Measurements from ENCODE around the gene MANSC4.

The MANSC4 gene

DNA sequence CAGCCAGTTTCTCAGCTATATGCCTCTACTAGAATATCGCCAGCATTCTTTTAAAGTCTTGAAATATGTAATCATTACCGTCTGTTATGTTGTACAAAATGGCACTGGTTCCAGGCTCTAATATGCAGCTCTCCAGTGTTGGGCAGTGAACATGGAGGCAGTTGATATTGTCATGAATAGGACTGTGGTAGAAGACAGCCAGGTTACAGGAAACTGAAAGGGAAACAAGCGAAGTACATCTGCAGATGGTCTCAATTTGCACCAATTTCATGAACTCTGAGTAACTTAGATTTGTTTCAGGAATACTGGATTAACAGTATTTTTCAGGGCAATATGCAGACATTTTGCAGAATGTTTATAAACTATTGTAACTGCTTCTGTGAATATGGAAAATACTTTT, 13.4 kb downstream of the MANSC4 start:
- H3K36me3 ChIP-seq (ENCODE audit: insufficient read depth): no peaks in the 10 kb centered on the region
- no peak overlapping the region for H3K4me3 ChIP-seq (IDR thresholded peaks at IDR 0.05; ENCODE audit: insufficient read depth, low read depth, low read length)
- H4K20me1 ChIP-seq (ENCODE audit: insufficient read depth): 0 out of 2 replicates have a peak, but pooled peaks cover 3% of the 10 kb centered on the region
- H3K9ac ChIP-seq: no peak overlapping the region
- H3K4me1 ChIP-seq (ENCODE audit: low read depth, poor library complexity, severe bottlenecking): peaks cover 29% of the 10 kb centered on the region
- H3K79me2 ChIP-seq (ENCODE audit: insufficient read depth, low read depth): no peaks in the 10 kb centered on the region
- no peak for TF ChIP-seq CTCF (conservative IDR thresholded peaks at IDR 0.05; ENCODE audit: low read depth, low read length)
- H3K4me2 ChIP-seq: no peak overlapping the region
- no peak overlapping the region for H3K27ac ChIP-seq
- H2AFZ ChIP-seq (ENCODE audit: low read depth): no peak overlapping the region
- H3K27me3 ChIP-seq (ENCODE audit: insufficient read depth, low read depth): no peaks in the 10 kb centered on the region

DNA sequence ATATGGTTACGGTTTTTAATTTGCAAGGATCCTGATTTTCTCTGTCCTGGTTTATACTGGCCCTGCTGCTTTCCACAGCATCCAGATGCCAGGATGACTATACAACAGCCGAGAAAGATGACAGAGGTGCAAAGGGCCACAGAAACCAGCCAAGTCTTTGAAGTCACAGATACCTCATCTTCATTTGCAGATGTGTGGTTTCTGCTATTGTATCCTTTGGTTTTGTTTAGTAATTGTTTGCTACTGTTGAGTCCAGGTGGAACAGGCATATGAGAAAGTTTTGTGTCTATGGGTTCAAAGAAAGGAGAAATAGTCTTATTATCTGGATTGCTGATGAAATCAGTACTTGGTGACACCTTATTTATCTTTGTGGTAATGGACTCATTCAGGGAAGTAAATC, 17.3 kb downstream of the MANSC4 start:
- H3K27me3 ChIP-seq (ENCODE audit: insufficient read depth, low read depth): no peaks in the 10 kb centered on the region
- H3K79me2 ChIP-seq (ENCODE audit: insufficient read depth, low read depth): no peaks in the 10 kb centered on the region
- no peak overlapping the region for H3K9ac ChIP-seq
- H3K4me2 ChIP-seq: peak overlapping the region; percentile 75
- no peak for TF ChIP-seq CTCF (conservative IDR thresholded peaks at IDR 0.05; ENCODE audit: low read depth, low read length)
- no peaks in the 10 kb centered on the region for H3K36me3 ChIP-seq (ENCODE audit: insufficient read depth)
- no peak overlapping the region for H3K4me3 ChIP-seq (IDR thresholded peaks at IDR 0.05; ENCODE audit: insufficient read depth, low read depth, low read length)
- H4K20me1 ChIP-seq (ENCODE audit: insufficient read depth): 0 out of 2 replicates have a peak, but pooled peaks cover 3% of the 10 kb centered on the region
- H2AFZ ChIP-seq (ENCODE audit: low read depth): no peak overlapping the region
- H3K4me1 ChIP-seq (ENCODE audit: low read depth, poor library complexity, severe bottlenecking): peaks cover 34% of the 10 kb centered on the region
- peak overlapping the region; percentile 12; the same call in 1 of the 2 replicates for H3K27ac ChIP-seq

- Histone ChIP-seq H3K27me3 (ENCODE audit: insufficient read depth, low read depth) (no peaks in the 10 kb centered on the region), H3K4me3 (IDR thresholded peaks at IDR 0.05; ENCODE audit: insufficient read depth, low read depth, low read length) (no peak overlapping the region), H3K79me2 (ENCODE audit: insufficient read depth, low read depth) (no peaks in the 10 kb centered on the region), H4K20me1 (ENCODE audit: insufficient read depth) (no peaks in the 10 kb centered on the region), H3K36me3 (ENCODE audit: insufficient read depth) (no peaks in the 10 kb centered on the region), H3K9ac (no peak overlapping the region), H3K4me1 (ENCODE audit: low read depth, poor library complexity, severe bottlenecking) (peaks cover 7% of the 10 kb centered on the region), H2AFZ (ENCODE audit: low read depth) (no peak overlapping the region), H3K4me2 (no peak overlapping the region), H3K27ac (no peak overlapping the region)
- no peak for TF ChIP-seq CTCF (conservative IDR thresholded peaks at IDR 0.05; ENCODE audit: low read depth, low read length)
These were observed 23.3 kb downstream of the MANSC4 start for GRCh38 chr12:27756670-27757195.

DNA sequence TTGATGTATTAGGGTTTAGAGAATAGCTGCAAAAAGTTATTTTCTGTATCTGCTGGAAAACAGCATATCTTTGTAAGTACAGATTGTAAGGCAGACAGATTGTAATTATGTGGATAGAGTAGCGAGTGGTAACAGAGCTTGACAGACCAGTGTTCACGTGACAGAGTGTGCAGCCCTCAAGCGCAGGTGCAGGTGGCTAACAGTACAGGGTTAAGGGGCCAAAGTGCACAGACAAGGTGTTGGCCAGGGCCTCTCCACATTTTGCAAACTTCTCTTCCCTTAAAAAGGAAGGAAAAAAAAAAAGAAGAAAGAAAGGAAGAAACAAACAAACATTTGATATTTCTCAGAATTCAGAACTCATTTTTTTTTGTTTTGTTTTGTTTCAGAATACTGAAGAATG, 25.2 kb downstream of the MANSC4 start:
- H3K4me3 ChIP-seq (IDR thresholded peaks at IDR 0.05; ENCODE audit: insufficient read depth, low read depth, low read length): no peak overlapping the region
- no peaks in the 10 kb centered on the region for H4K20me1 ChIP-seq (ENCODE audit: insufficient read depth)
- no peak overlapping the region for H3K27ac ChIP-seq
- no peak for TF ChIP-seq CTCF (conservative IDR thresholded peaks at IDR 0.05; ENCODE audit: low read depth, low read length)
- no peak overlapping the region for H3K4me2 ChIP-seq
- no peaks in the 10 kb centered on the region for H3K36me3 ChIP-seq (ENCODE audit: insufficient read depth)
- no peak overlapping the region for H3K9ac ChIP-seq
- no peaks in the 10 kb centered on the region for H3K27me3 ChIP-seq (ENCODE audit: insufficient read depth, low read depth)
- H3K4me1 ChIP-seq (ENCODE audit: low read depth, poor library complexity, severe bottlenecking): no peaks in the 10 kb centered on the region
- no peaks in the 10 kb centered on the region for H3K79me2 ChIP-seq (ENCODE audit: insufficient read depth, low read depth)
- H2AFZ ChIP-seq (ENCODE audit: low read depth): no peak overlapping the region
